GM12878 (cell line): ENCODE measurements around the gene B3GAT2. TPM values are rescaled to one million over a fixed set of nuclear protein-coding genes. Genes with fewer than 3 reads are reported as not detected.

Source experiments
- ATAC-seq: fragments of 200-7000 bp; cut with Tn5 transposase; 3 replicates; pipeline ENCODE4 v1.9.1; 2020; ENCODE audit warnings: mild to moderate bottlenecking, moderate library complexity
- BruUV-seq: library from RNA; stranded (reverse); fragments of 400-500 nt; replicated peaks from 2 replicates; lab custom pipeline; 2021; lab: Mats Ljungman, UMichigan
- CTCF ChIA-PET: fragments of 300-600 bp; sonication (Branson Sonifier 250); formaldehyde crosslinking; extraction: SDS; loops from one replicate; lab custom pipeline; 2021; ENCODE audit warnings: inconsistent platforms; lab: Yijun Ruan, JAX
- POLR2A ChIA-PET: fragments of 350-600 bp; formaldehyde crosslinking; extraction: SDS; loops from one replicate; lab custom pipeline; 2021; ENCODE audit warnings: inconsistent platforms; lab: Charles Lee
- RAD21 ChIA-PET: fragments of 300-600 bp; sonication (Branson Sonifier 250); formaldehyde crosslinking; loops from one replicate; lab custom pipeline; 2023; ENCODE audit warnings: antibody characterized with exemption; ENCODE audit not compliant: unreplicated experiment; lab: Charles Lee
- SMC1A ChIA-PET: fragments of 300-600 bp; sonication (Branson Sonifier 250); formaldehyde crosslinking; loops from one replicate; lab custom pipeline; 2023; ENCODE audit not compliant: unreplicated experiment, uncharacterized antibody; lab: Charles Lee
- DNase-seq: peaks from one replicate; pipeline ENCODE4 v3.0.0-alpha.2; 2011; ENCODE audit warnings: low read depth, low spot score
- FAIRE-seq: peaks from 3 replicates; lab custom pipeline; 2011; peaks lifted over from hg19 to GRCh38; lab: Jason Lieb, UNC
- H2AFZ ChIP-seq: 2 replicates; pipeline ENCODE4 v1.6.0; 2011; ENCODE audit warnings: low read depth, low read length, control low read depth; ENCODE audit not compliant: control insufficient read depth
- H3K27ac ChIP-seq: 2 replicates; pipeline ENCODE4 v1.5.1; 2011; ENCODE audit warnings: control low read depth; ENCODE audit not compliant: control insufficient read depth, insufficient read depth
- H3K27me3 ChIP-seq, 2 experiments: replicated peaks in 1 of 2; 2 replicates each; pipeline versions ENCODE4 v1.6.0 to v1.6.1; 2011; ENCODE audit warnings: low read length in 1 of 2; ENCODE audit not compliant: control insufficient read depth in 2 of 2, insufficient read depth in 2 of 2
- H3K36me3 ChIP-seq, 2 experiments: 2 replicates each; pipeline ENCODE4 v1.5.1; 2011; ENCODE audit warnings: low read length in 1 of 2; ENCODE audit not compliant: control insufficient read depth in 2 of 2, insufficient read depth in 2 of 2
- H3K4me1 ChIP-seq: 2 replicates; pipeline ENCODE4 v1.6.1; 2011; ENCODE audit warnings: mild to moderate bottlenecking, low read length, moderate library complexity, mixed read lengths; ENCODE audit not compliant: control insufficient read depth, insufficient read depth
- H3K4me2 ChIP-seq: 2 replicates; pipeline ENCODE4 v1.6.0; 2011; ENCODE audit warnings: control low read depth; ENCODE audit not compliant: control insufficient read depth, insufficient read depth
- H3K4me3 ChIP-seq: fragments of 200-600 bp; sonication (generic); 2 replicates; pipeline ENCODE4 v1.5.1; 2016
- H3K79me2 ChIP-seq: 2 replicates; pipeline ENCODE4 v1.6.0; 2011; ENCODE audit warnings: low read length; ENCODE audit not compliant: control insufficient read depth, insufficient read depth
- H3K9ac ChIP-seq: 2 replicates; pipeline ENCODE4 v1.8.0; 2011; ENCODE audit warnings: low read length, control low read depth, mixed read lengths; ENCODE audit not compliant: control insufficient read depth, insufficient read depth
- H3K9me3 ChIP-seq: replicated peaks from 3 replicates; pipeline ENCODE4 v1.5.1; 2011; ENCODE audit warnings: mild to moderate bottlenecking, low read length; ENCODE audit not compliant: control insufficient read depth, insufficient read depth
- H4K20me1 ChIP-seq: 2 replicates; pipeline ENCODE4 v1.6.0; 2011; ENCODE audit not compliant: control insufficient read depth, insufficient read depth
- ATF7 ChIP-seq: fragments of 450-650 bp; IDR thresholded peaks from 2 replicates; pipeline ENCODE4 v1.6.1; 2016; ENCODE audit warnings: low read depth, mild to moderate bottlenecking
- BACH1 ChIP-seq: fragments of 450-650 bp; IDR thresholded peaks from 2 replicates; pipeline ENCODE4 v1.6.1; 2017; ENCODE audit warnings: mild to moderate bottlenecking, borderline replicate concordance
- CHD2 ChIP-seq: IDR thresholded peaks from 2 replicates; pipeline ENCODE4 v1.6.1; 2011; ENCODE audit warnings: low read depth, low read length, improper control_type of control experiment, borderline replicate concordance
- ELK1 ChIP-seq: IDR thresholded peaks from 2 replicates; pipeline ENCODE4 v1.6.1; 2012; ENCODE audit warnings: low read depth, low read length, improper control_type of control experiment
- FOS ChIP-seq: IDR thresholded peaks from 3 replicates; pipeline ENCODE4 v1.6.1; 2011; ENCODE audit warnings: borderline replicate concordance; ENCODE audit not compliant: insufficient read length; ENCODE audit errors: extremely low read depth
- GABPA ChIP-seq: IDR thresholded peaks from 2 replicates; pipeline ENCODE4 v1.6.1; 2014; ENCODE audit warnings: antibody characterized with exemption, low read depth, mild to moderate bottlenecking, inconsistent platforms
- HDAC2 ChIP-seq: fragments of 200-600 bp; sonication (generic); IDR thresholded peaks from 2 replicates; pipeline ENCODE4 v1.6.1; 2017
- HDAC6 ChIP-seq: fragments of 200-600 bp; sonication (generic); IDR thresholded peaks from one replicate; pipeline ENCODE4 v1.8.0; 2017; ENCODE audit warnings: antibody characterized with exemption; ENCODE audit not compliant: unreplicated experiment
- IKZF2 ChIP-seq, 2 experiments: fragments of 450-650 bp; IDR thresholded peaks; 2 replicates each; pipeline ENCODE4 v1.6.1; 2017; ENCODE audit warnings: mild to moderate bottlenecking in 2 of 2, moderate library complexity in 2 of 2
- MEF2A ChIP-seq: IDR thresholded peaks from 2 replicates; pipeline ENCODE4 v1.6.1; 2011; ENCODE audit warnings: low read depth, mild to moderate bottlenecking, low read length, moderate library complexity; ENCODE audit not compliant: insufficient read depth
- PAX8 ChIP-seq: fragments of 450-650 bp; IDR thresholded peaks from 2 replicates; pipeline ENCODE4 v1.6.1; 2017; ENCODE audit warnings: mild to moderate bottlenecking, moderate library complexity
- PBX3 ChIP-seq: IDR thresholded peaks from 2 replicates; pipeline ENCODE4 v1.6.1; 2011; ENCODE audit warnings: mild to moderate bottlenecking, low read depth, low read length, moderate library complexity; ENCODE audit not compliant: insufficient replicate concordance
- RBBP5 ChIP-seq: fragments of 200-600 bp; sonication (generic); conservative IDR thresholded peaks from 2 replicates; pipeline ENCODE4 v1.6.1; 2016
- RCOR1 ChIP-seq: conservative IDR thresholded peaks from 2 replicates; pipeline ENCODE4 v1.6.1; 2012; ENCODE audit warnings: low read depth, low read length, improper control_type of control experiment
- RELA ChIP-seq: fragments of 450-650 bp; IDR thresholded peaks from 2 replicates; pipeline ENCODE4 v1.8.0; 2014; ENCODE audit warnings: borderline replicate concordance; ENCODE audit not compliant: partially characterized antibody
- SIN3A ChIP-seq: IDR thresholded peaks from 2 replicates; pipeline ENCODE4 v1.6.1; 2012; ENCODE audit warnings: low read depth, low read length, improper control_type of control experiment
- SUZ12 ChIP-seq: fragments of 200-600 bp; sonication (generic); IDR thresholded peaks from one replicate; pipeline ENCODE4 v1.6.1; 2018; ENCODE audit warnings: antibody characterized with exemption, mild to moderate bottlenecking; ENCODE audit not compliant: unreplicated experiment
- TBL1XR1 ChIP-seq: IDR thresholded peaks from 2 replicates; pipeline ENCODE4 v1.6.1; 2012; ENCODE audit warnings: low read depth, low read length, improper control_type of control experiment
- TCF7 ChIP-seq: IDR thresholded peaks from 2 replicates; pipeline ENCODE4 v1.6.1; 2014; ENCODE audit warnings: antibody characterized with exemption, borderline replicate concordance
- ZNF622 ChIP-seq: fragments of 450-650 bp; IDR thresholded peaks from 2 replicates; pipeline ENCODE4 v1.6.1; 2017; ENCODE audit warnings: mild to moderate bottlenecking, inconsistent platforms
- WGBS: methylation state at CpG from one replicate; pipeline ENCODE4 v1.1.6; 2016; ENCODE audit warnings: low lambda C conversion rate; ENCODE audit not compliant: insufficient replicate concordance, insufficient coverage; ENCODE audit errors: missing lambda C conversion rate; 5-methylcytosine and 5-hydroxymethylcytosine counted together
- in situ Hi-C: fragments of 300-500 bp; cut with MboI; formaldehyde crosslinking; loops from 9 replicates; pipeline ENCODE4 v1.14.3; 2018; ENCODE audit warnings: mixed read lengths
- intact Hi-C: fragments of 100-400 bp; cut with micrococcal nuclease; formaldehyde crosslinking; loops from one replicate; pipeline ENCODE4 v1.14.2; 2022; ENCODE audit not compliant: unreplicated experiment
- polyA plus RNA-seq, 11 experiments: library from polyadenylated mRNA; depleted of rRNA in 4 of 11; unstranded in 6 of 11; stranded (reverse) in 5 of 11; fragments of >200 nt; fragmentation: Nextera tagmentation in 4 of 11; fragmentation: Illumina TruSeq in 1 of 11; extraction: Ambion mirVana in 4 of 11; extraction: Trizol in 1 of 11; gene quantifications; 1 replicate in 1 of 11; 2 replicates in 10 of 11; pipeline versions ENCODE4 v1.2.1 to v1.2.3, GENCODE V29; 2011 to 2016; ENCODE audit warnings: inconsistent platforms in 2 of 11, missing spikeins in 2 of 11, low read depth in 1 of 11
- total RNA-seq, 4 experiments: library from RNA; depleted of rRNA in 3 of 4; stranded (reverse); fragments of >200 nt in 3 of 4; fragmentation: Illumina TruSeq in 1 of 4; extraction: Trizol in 1 of 4; gene quantifications; 2 replicates each; pipeline versions ENCODE4 v1.2.1 to v1.2.3, GENCODE V29; 2013 to 2021

Gene B3GAT2
- total and polyA plus RNA-seq, 10 of the 15 experiments (the other 5 are each of a cell fraction or from before 2014, with no cell fraction given), result 0.04 to 1.2 (median 0.22) TPM; not detected in 5

GRCh38 chr6:70998148-70998547, 41.3 kb upstream of the B3GAT2 start:
- Histone ChIP-seq H3K79me2 (no peaks in the 10 kb centered on the region), H3K4me2 (no peak overlapping the region), H3K4me1 (no peaks in the 10 kb centered on the region), H3K9ac (no peak overlapping the region), H3K27ac (no peak overlapping the region), H2AFZ (no peak overlapping the region), H3K27me3 (no peaks in the 10 kb centered on the region), H3K9me3 (no peaks in the 10 kb centered on the region), H3K36me3 (no peaks in the 10 kb centered on the region), H4K20me1 (no peaks in the 10 kb centered on the region), H3K4me3 (no peak overlapping the region)
- ChIA-PET RAD21 (no interaction called here), CTCF (no interaction called here), POLR2A (no interaction called here), SMC1A (no interaction called here)
- DNase-seq, result no peak
- intact Hi-C loops, result no loop called here
- no peak for TF ChIP-seq CHD2
- no peak for TF ChIP-seq HDAC6
- no peak for TF ChIP-seq RBBP5
- no peak for TF ChIP-seq ZNF622
- no peak for ATAC-seq
- no peak for FAIRE-seq
- 19% methylated on average over 4 of the region's 4 CpGs for WGBS
- in situ Hi-C loops, result no loop called here
- no TSS peak for BruUV-seq

GRCh38 chr6:70997379-70997778, 40.5 kb upstream of the B3GAT2 start:
- H3K9ac ChIP-seq, result no peak overlapping the region
- ChIA-PET POLR2A (no interaction called here), RAD21 (no interaction called here), SMC1A (no interaction called here), CTCF (no interaction called here)
- FAIRE-seq, result no peak
- no peaks in the 10 kb centered on the region for H3K4me1 ChIP-seq
- H3K4me3 ChIP-seq, result no peak overlapping the region
- 46% methylated on average over 3 of the region's 3 CpGs for WGBS
- H4K20me1 ChIP-seq, result no peaks in the 10 kb centered on the region
- H3K36me3 ChIP-seq, result no peaks in the 10 kb centered on the region
- no peak for DNase-seq
- H3K9me3 ChIP-seq, result no peaks in the 10 kb centered on the region
- H3K79me2 ChIP-seq, result no peaks in the 10 kb centered on the region
- ATAC-seq, result no peak
- in situ Hi-C loops (no loop called here), intact Hi-C loops (no loop called here)
- no TSS peak for BruUV-seq
- no peak overlapping the region for H3K27ac ChIP-seq
- no peak overlapping the region for H3K4me2 ChIP-seq
- no peaks in the 10 kb centered on the region for H3K27me3 ChIP-seq
- H2AFZ ChIP-seq, result no peak overlapping the region
- no peak for TF ChIP-seq ELK1
- no peak for TF ChIP-seq IKZF2 (IDR thresholded peaks at IDR 0.05)
- TF ChIP-seq PBX3, result no peak
- no peak for TF ChIP-seq TBL1XR1
- no peak for TF ChIP-seq HDAC2
- no peak for TF ChIP-seq RCOR1
- TF ChIP-seq PAX8, result no peak
- TF ChIP-seq SUZ12, result no peak
- TF ChIP-seq TCF7, result no peak
- no peak for TF ChIP-seq RELA
- TF ChIP-seq FOS, result no peak
- TF ChIP-seq BACH1, result no peak
- TF ChIP-seq SIN3A, result no peak
- no peak for TF ChIP-seq MEF2A
- TF ChIP-seq RBBP5, result no peak
- no peak for TF ChIP-seq GABPA
- TF ChIP-seq ATF7, result no peak
